ENCODE results near the gene PTPRZ1.

PTPRZ1 gene

DNA sequence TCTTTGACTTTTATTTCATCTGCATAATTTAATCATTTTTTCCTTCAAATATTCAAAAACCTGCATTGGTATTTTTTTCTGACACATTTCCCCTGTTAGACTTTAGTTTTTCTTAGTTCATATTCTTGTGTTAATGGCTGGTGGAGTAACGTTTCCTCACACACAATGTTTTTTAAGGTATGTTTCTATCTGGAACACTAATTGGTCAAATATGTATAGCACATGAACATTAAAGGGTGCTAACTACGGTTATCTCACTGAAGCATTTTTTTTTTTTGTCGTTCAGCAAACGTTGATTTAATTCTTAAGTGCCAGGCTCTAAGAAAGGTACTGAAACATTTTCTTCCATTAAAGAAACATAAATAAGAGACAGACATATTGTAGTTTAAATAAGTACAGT is 87.7 kb downstream of the PTPRZ1 start:
- DNase-seq, result no peak

DNA sequence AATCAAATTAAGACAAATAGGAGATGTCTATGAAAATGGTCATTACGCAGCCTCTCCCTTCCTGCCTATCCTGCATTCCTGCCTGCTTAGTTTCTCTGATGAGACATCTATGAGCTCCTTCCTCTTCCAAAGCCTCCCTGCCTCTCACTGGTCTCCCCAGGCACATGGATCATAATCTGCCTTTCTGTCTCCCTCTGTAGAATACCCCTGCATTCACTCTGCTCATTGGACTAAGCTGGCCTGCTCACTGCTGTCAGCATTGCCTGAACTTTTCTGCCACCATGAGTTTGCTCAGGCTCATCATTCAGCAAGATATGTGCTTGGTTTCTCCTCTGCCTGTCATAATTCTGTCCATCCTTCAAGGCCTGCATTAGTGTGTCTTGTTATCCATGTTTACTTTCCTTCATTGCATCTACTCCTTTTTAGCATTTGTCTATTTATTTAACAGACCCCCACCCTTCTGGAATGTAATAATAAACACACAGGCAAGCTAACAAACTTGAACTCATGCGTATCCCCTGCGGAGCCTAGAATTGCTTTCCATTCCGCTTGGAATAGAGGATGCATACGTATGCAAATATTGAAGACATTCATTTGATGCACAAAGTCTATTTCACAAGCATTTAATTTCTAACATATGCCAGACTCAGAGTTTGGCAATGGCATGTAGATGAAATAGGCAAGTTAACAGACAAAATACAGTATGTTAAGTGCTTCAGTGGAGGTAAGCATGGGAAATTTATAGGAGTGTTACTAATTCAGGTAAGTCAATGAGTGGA is 88.3 kb downstream of the PTPRZ1 start:
- no peak for DNase-seq

DNA sequence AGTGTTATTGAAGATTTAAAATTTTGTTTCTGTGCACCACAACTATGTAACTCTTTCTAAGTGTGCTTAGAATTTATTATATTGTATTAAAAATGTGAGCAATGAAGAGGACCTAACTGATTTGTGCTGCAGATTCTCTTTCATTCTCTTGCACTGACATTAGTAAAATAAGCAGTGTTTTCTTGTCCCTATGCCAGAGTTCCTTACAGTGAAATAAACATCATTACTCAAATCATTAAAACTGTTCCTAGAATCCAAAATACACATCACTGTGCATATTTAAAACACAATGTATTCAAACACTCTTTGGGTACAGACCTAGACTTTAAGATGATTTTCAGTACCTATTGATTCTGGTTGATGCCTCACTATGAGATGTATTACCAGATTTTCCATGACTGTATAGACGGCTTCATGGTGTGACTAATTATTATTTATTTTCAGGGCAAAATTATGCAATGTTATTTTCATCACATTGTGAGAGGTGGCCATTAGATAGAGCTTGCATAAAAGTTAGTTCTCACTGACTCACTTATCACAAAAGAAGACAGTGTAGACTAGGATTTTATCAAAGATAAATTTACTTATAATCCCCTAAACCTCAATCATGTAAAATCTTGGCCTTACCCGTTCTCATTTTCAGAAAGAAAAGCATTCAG is 93.4 kb downstream of the PTPRZ1 start:
- no peak for DNase-seq

DNA sequence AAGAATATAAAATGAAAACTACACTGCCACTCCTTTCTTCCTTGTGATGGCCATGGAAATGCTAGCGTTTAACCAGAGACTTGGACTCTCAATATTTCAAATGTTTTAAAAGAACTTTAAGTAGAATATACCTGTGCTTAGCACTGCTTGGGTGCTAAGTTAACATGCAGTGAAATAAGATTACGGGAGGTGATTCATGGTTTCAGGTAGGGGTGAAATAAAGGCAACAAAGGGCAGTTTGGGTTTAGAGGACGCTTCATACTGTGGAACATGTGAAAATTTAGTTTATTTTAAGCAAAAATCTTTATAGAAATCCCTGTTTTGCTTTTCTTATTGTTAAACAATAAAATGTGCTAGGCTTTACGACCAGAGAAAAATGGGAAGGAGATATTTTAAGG is 94.0 kb downstream of the PTPRZ1 start:
- DNase-seq, result no peak

DNA sequence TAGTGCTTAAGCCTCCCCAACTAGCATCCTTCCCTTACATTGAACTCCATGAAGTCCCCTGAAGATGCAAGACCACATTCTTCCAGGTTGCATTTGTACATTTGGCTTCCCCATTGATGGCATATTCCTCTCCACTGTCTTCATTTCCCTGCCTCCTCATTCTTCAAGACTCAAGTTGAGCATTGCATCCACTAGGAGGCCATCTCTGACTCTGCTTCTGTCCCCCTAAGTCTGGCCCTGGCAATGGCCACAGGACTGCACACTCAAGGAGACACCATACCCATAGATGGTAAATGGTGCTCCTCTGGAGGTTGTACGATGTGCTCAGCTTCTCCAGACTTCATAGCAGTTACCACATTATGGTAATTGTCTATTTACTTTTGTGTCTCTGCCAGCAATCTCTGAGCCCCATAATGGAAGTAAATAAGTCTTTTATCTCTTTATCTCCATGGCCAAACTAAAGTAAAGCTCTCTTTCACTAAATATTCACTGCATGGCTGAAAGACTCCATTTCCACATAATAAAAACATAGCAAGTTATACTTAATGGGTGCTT is 112.6 kb downstream of the PTPRZ1 start:
- DNase-seq, result no peak

DNA sequence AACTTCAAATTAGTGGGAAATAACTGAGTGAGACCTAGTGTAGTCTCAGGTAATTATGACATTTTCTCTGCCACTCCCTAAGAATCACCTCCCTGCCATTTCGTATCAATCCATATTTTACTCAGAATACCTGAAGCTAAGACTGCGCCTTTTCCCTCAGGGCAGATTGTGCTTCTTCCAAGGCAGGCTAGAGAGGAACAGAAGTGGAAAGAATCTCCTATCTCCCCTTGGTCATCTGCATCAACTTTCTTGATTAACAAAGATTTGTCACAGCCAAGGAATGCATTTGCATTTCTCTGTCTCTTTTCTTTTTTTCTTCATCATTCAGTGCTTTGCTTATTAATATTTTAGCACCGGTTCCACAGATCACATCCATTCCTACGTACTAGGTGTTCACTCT is 119.1 kb downstream of the PTPRZ1 start:
- no peak for DNase-seq

DNA sequence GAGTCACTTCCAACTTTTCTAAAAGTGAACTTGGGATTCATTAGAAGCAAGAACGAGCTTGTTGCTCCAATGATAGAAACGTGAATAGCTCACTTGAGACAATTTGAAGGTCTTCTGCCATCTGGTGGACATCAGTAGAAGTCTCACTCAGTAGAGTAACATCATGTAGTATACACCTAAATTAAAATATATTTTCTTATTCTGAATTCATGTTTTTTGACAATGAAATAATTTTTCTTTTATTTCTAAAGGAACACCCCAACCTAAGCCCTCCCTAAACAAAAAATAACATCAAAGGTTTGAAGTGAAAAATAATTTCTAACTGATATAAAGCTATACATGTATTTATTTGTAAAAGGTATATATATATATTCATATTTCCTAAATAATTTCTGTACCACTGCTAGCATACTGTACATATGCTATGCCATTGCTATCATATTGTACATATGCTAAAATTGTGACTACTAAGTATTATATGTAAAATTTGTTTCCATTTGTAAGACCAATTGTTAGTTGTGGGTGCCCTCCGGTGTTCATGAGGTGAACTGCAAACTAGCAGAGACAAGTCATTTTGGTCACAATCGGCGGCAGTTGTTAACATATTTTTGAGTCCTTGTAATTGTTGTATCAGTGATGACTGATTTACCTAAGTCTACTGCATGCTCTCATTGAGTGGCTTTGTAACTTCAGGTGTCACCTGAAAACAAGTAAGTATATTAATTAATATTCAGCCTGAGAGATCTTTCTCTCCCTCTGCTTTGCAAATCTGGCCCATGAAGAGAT is 121.9 kb downstream of the PTPRZ1 start:
- DNase-seq, result peak; percentile 3

DNA sequence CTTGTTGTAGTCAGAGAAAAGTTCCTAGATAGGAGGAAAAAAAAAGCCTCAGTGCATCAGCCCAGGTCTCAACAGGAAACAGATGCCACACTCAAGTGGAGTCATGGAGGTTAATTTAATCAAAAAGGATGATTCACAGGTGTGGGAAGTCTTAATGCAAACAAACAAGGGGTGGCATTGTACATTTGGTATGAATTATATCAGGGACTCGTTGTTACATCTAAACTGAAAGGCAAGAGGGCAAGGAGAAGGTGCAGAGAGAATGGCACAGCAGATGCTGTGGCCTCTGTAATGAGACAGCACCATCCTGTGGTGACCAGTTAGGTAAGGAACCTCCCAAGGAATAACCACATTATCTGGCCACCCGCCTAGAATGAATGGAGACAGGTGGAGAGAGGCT is 133.7 kb downstream of the PTPRZ1 start:
- DNase-seq, result no peak

DNA sequence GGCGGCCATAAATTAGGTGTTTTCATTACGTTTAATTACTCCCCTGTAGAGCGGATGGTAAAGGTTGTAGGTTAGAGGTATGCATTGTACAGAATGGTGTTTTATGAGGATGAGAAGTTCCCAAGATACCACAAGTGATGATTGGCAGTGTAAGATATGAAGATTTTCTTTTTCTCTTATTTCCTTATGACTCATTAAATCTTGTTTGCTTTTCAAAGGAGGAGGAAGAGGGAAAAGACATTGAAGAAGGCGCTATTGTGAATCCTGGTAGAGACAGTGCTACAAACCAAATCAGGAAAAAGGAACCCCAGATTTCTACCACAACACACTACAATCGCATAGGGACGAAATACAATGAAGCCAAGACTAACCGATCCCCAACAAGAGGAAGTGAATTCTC is 137.2 kb downstream of the PTPRZ1 start:
- no peak for DNase-seq

DNA sequence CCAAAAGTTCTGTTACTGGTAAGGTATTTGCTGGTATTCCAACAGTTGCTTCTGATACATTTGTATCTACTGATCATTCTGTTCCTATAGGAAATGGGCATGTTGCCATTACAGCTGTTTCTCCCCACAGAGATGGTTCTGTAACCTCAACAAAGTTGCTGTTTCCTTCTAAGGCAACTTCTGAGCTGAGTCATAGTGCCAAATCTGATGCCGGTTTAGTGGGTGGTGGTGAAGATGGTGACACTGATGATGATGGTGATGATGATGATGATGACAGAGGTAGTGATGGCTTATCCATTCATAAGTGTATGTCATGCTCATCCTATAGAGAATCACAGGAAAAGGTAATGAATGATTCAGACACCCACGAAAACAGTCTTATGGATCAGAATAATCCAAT is 140.1 kb downstream of the PTPRZ1 start:
- no peak for DNase-seq

DNA sequence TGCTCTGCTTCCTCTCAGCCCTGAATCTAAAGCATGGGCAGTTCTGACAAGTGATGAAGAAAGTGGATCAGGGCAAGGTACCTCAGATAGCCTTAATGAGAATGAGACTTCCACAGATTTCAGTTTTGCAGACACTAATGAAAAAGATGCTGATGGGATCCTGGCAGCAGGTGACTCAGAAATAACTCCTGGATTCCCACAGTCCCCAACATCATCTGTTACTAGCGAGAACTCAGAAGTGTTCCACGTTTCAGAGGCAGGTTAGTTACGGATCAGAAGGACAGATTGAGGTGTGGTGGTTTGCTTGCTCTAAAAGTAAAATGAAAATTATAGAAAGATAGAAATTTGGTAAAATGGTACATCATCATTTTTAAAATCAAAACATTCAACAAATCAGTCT is 140.7 kb downstream of the PTPRZ1 start:
- DNase-seq, result no peak

DNA sequence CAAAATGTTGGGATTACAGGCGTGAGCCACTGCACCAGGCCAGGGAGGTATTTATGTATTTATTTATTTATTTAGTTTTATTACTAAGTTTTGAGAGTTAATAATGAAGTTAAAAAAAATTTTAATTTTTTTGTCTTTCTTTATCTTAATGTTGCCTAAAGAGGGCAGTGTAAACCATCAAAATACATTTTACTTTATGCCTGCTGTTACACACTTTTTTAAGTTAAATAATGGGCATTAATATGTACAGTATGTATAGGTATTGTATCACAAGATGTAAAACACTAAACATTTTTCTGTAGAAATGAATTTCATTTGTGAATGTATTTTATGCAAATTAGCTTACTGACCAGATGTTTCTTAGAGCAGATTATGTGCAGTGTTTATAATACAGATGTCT is 141.7 kb downstream of the PTPRZ1 start:
- no peak for DNase-seq

DNA sequence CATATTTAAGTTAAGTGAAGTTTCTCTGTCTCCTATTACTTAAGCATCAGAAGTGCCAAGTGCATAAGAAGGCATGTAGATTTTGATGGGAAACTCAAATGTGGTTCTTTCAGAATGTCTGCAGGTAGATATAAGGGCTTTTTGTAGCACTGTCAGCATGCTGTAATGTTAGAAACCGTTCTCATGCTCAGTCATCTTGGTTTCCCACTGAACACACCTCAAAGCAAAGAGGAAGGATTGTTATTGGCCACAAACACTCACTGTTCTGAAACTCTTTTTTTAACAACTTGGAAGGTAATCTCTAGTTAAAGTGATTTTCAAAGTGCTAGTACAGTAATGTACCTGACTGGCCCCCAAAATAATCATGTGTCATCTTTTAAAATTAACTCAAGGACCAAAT is 145.1 kb downstream of the PTPRZ1 start:
- DNase-seq, result no peak

DNA sequence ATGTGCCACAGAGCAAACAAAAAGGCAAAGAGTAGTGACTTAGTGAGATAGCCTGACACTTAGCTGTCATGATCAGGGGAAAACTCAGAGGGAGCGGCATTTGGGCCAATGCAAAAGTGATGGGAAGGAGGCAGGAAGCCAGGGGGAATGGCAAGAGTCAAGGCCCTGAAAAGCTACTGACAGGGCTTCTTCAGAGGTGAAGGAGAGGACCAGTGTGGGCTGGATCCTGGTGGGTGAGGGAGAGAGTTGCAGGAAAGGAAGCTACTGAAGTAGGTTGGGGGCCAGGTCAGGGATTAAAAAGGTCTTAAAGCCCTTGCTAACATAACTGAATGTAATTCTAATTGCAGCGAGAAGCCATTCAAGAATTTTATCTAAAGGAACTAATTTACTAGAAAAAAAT is 154.1 kb downstream of the PTPRZ1 start:
- no peak for DNase-seq

DNA sequence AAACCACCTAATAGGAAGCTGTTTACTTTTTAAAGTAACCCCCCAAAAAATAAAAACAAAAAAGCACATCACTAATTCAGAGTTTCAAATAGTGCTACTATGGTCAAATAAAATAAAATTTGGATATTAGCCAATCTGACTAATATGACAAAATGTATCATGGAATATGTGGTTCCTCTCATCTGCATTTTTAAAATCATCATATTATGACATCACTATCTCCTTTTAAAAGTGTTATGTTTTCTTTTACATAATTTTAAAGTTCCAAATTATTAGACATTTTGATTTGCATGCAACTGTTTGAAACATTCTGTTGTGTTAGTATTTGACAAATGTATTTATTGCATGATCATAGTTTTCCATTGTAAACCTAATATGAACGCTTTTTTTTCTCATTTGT is 160.7 kb downstream of the PTPRZ1 start:
- DNase-seq, result no peak

DNA sequence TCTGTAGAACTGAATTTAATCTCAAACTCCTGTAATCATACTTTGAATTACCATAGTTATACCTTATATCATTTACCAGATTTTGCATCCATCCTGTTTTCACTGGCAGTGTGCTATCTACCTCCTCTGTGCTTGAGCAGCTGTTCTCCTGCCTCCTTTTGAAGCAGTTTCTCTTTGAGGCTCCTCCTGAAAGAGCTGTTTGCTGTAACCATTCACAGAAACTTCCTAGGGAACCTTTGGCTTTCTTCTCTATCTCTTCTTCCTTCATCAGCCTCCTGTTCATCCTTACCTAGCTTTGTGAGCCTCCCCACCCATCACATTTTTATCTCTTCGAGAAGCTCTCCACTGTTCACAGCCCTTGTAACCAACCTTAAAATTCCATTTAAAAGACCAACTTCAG is 162.9 kb downstream of the PTPRZ1 start:
- DNase-seq, result no peak

DNA sequence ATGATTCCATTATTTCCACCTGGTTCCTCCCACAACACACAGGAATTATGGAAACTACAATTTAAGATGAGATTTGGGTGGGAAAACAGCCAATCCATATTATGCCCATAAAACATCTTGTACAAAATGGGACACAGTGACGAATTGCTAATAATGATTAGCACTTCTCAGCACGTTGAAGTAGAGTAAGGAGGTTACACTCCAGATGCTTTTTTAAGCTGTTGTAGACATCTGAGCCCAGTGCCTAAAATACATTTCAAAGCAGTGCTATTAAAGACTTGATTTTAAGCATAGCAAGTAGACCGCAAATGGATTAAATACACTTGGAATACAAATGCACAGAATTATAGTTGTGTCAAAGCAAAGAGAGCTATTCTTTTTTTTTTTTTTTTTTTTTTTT is 165.2 kb downstream of the PTPRZ1 start:
- DNase-seq, result no peak

DNA sequence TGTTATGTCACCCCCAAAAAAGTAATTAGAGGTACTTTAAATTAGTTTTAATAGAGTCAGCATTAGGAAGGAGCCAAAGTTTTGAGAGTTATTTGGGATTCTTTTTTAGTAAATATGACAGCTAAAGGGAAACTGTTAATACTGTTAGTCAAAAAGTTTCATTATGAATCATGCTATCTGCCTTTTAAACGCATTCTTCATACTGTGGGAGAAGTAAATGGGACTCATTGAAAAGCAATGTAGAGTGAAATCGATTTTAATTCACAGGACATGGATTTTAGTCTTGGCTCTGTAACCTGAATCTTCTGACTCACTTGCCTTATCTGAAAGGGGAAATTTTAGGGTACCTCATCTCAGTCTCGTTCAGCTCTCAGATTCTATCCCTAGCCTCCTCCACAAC is 165.9 kb downstream of the PTPRZ1 start:
- no peak for DNase-seq

DNA sequence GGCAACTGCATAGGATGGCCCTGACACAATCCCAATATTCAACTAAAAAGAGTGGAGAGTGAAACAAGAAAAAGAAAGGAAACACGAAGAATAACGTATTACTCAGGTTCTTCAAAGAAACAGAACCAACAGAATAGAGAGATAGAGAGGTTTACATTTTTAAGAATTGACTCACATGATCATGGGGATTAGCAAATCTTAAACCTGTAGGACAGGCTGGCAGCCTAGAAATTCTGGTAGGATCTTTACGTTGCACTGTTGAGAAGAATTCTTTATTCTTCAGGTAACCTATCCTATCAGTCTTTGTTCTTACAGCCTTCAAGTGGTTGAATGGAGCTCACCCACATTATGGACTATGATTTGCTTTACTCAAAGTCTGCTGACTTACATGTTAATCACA is 167.2 kb downstream of the PTPRZ1 start:
- DNase-seq, result no peak

DNA sequence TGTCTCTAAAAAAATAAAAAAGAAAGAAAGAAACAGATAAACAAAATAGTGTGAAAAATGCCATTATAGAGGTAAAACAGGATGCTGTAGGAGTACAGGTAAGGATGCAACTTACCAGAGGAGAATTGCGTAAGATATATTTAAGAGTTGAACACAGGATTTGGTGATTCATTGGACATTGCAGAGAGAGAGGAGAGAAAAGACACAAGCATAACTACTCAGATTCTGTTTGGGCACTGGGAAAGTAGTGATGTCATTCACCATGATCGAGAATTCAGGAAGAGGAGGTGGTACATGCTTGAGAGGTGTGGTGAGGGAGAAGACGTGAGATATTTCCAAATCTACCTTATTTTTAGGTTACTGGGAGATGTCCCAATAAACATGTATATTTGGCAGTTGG is 173.4 kb downstream of the PTPRZ1 start:
- DNase-seq, result no peak

DNA sequence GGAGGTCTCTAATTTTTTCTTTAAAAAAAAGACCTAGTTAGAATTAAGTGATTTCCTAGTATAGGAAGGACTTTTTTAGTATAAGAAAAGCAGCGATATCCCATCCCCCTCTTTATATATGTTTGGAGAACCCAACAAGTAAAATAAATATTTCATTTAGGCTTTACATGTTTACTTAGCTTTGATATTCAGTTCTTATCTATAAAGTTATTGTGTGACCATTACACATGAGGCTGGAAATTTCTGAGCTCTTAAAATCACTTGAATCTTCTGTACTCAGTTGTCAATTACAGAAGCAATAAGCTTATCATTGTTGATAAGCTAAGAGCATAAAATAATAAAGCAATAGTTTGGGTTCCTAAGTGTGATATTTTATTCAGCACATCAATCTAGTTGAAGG is 181.4 kb downstream of the PTPRZ1 start:
- DNase-seq, result no peak

DNA sequence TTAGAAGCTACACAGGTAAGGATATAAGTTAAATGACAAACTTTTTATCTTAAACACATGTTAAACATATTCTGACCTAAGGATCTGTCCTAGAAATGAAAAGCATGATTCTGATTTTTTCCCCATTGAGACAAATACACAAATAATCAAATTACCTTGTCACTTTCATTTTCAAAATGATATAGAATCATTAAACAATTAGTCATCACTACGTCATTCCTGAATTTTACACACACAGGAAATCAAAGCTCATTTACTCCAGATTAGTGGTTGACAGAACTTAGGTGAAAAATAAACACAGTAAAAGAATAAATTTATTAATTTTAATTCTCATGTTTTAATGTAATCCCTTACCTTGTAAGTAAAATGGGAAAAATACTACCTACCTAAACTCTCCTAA is 182.1 kb downstream of the PTPRZ1 start:
- no peak for DNase-seq

DNA sequence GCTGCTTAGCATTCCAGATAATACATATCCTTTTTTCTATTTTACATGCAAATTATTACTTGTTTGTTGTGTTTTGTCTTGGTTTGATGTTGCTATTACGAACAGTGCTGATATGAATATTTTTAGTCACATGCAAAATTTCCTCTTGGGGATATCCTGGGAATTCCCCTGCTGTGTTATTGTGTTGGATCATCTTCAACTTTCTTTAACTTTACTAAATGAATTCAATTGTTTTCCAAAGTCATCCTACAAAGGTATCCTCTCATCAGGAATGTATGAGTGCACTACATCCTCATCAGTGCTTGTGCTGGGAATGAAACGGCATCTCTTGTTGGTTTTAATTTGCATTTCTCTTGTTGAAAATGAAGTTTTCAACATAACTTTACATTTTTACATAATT is 184.0 kb downstream of the PTPRZ1 start:
- no peak for DNase-seq

DNA sequence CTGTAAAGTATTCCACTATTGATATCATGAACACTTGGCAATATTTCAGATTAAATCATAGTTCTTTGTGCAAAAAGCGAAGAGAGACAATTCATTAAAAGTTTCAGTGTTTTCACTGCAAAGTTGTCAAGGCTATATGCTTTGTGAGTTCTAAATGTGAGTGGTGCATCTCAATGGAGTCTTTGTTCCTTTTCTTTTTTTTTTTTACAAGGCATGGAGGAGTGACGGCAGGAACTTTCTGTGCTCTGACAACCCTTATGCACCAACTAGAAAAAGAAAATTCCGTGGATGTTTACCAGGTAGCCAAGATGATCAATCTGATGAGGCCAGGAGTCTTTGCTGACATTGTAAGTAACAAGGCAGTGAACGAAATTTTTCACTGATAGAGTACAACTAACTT is 186.6 kb downstream of the PTPRZ1 start:
- no peak for DNase-seq
